K562 (cell line): ENCODE measurements around the gene ASPG. TPM values are rescaled to one million over a fixed set of nuclear protein-coding genes. Genes with fewer than 3 reads are reported as not detected.

Source experiments
- BRD4 ChIP-seq: fragments of 200-600 bp; sonication (generic); IDR thresholded peaks from 2 replicates; pipeline ENCODE4 v1.6.1; 2017; ENCODE audit warnings: inconsistent platforms
- CTBP1 ChIP-seq: fragments of 450-650 bp; IDR thresholded peaks from 2 replicates; pipeline ENCODE4 v1.6.1; 2016; ENCODE audit warnings: borderline replicate concordance
- CTCFL ChIP-seq: IDR thresholded peaks from 2 replicates; pipeline ENCODE4 v1.6.1; 2011; ENCODE audit warnings: borderline replicate concordance, low read depth, mild to moderate bottlenecking, moderate library complexity, low read length; ENCODE audit not compliant: insufficient read depth, poor library complexity, severe bottlenecking
- DDX20 ChIP-seq: fragments of 450-650 bp; IDR thresholded peaks from 2 replicates; pipeline ENCODE4 v1.6.1; 2016; ENCODE audit warnings: missing genetic modification characterization, low read depth, mild to moderate bottlenecking, missing compliant biosample characterization, moderate library complexity
- FOXP1 ChIP-seq: sonication (generic); formaldehyde crosslinking; IDR thresholded peaks from 2 replicates; pipeline ENCODE4 v1.8.0; 2022; ENCODE audit warnings: mild to moderate bottlenecking, missing genetic modification reagents
- NCOR1 ChIP-seq: fragments of 450-650 bp; IDR thresholded peaks from 2 replicates; pipeline ENCODE4 v1.6.1; 2016; ENCODE audit warnings: mild to moderate bottlenecking, moderate library complexity
- NRF1 ChIP-seq, 2 experiments: fragments of 450-650 bp; IDR thresholded peaks in 1 of 2; conservative IDR thresholded peaks in 1 of 2; 2 replicates each; pipeline ENCODE4 v1.6.1; 2014; ENCODE audit warnings: mild to moderate bottlenecking in 2 of 2
- REST ChIP-seq, 2 experiments: fragments of 450-650 bp; formaldehyde crosslinking in 1 of 2; IDR thresholded peaks; 2 replicates each; pipeline versions ENCODE4 v1.4.0 to v1.6.1; 2014 to 2020; ENCODE audit warnings: mild to moderate bottlenecking in 2 of 2, borderline replicate concordance in 1 of 2, low read depth in 1 of 2
- SMC3 ChIP-seq: conservative IDR thresholded peaks from 2 replicates; pipeline ENCODE4 v1.6.1; 2011; ENCODE audit warnings: low read depth, low read length, improper control_type of control experiment; ENCODE audit not compliant: insufficient read depth
- STAG1 ChIP-seq: sonication (generic); formaldehyde crosslinking; IDR thresholded peaks from 2 replicates; pipeline ENCODE4 v1.5.0; 2020; ENCODE audit warnings: missing genetic modification reagents, borderline replicate concordance
- THRA ChIP-seq: fragments of 450-650 bp; IDR thresholded peaks from 2 replicates; pipeline ENCODE4 v1.6.1; 2017; ENCODE audit warnings: mild to moderate bottlenecking, moderate library complexity
- ZBTB7A ChIP-seq: IDR thresholded peaks from 2 replicates; pipeline ENCODE4 v1.6.1; 2011; ENCODE audit warnings: low read depth, mild to moderate bottlenecking, low read length, moderate library complexity, borderline replicate concordance; ENCODE audit not compliant: control insufficient read depth
- ZNF282 ChIP-seq: sonication (generic); formaldehyde crosslinking; IDR thresholded peaks from 2 replicates; pipeline ENCODE4 v1.8.1; 2023; ENCODE audit warnings: missing genetic modification reagents
- ZNF584 ChIP-seq: fragments of 200-800 bp; sonication (Bioruptor generic); IDR thresholded peaks from 2 replicates; pipeline ENCODE4 v1.6.1; 2016; ENCODE audit warnings: low read depth, mild to moderate bottlenecking, missing genetic modification characterization, missing compliant biosample characterization
- ZNF76 ChIP-seq: fragments of 250-450 bp; sonication (Bioruptor Pico); IDR thresholded peaks from 2 replicates; pipeline ENCODE4 v1.4.0; 2020; ENCODE audit warnings: mild to moderate bottlenecking, moderate library complexity, borderline replicate concordance
- ZNF77 ChIP-seq: fragments of 250-450 bp; sonication (Bioruptor Pico); IDR thresholded peaks from 2 replicates; pipeline ENCODE4 v1.5.0; 2020
- polyA plus RNA-seq, 8 experiments: library from polyadenylated mRNA; depleted of rRNA in 4 of 8; stranded (reverse) in 5 of 8; unstranded in 3 of 8; fragments of >200 nt; fragmentation: Nextera tagmentation in 2 of 8; fragmentation: Illumina TruSeq in 1 of 8; extraction: Ambion mirVana in 2 of 8; extraction: Trizol in 1 of 8; gene quantifications; 2 replicates each; pipeline versions ENCODE4 v1.2.1 to v1.2.3, GENCODE V29; 2011 to 2014; ENCODE audit warnings: inconsistent platforms in 1 of 8, missing spikeins in 1 of 8
- total RNA-seq, 7 experiments: library from RNA; depleted of rRNA in 6 of 7; stranded (reverse); fragments of >200 nt in 6 of 7; fragmentation: Illumina TruSeq in 2 of 7; extraction: Trizol in 2 of 7; gene quantifications; 2 replicates each; pipeline versions ENCODE4 v1.2.1 to v1.2.3, GENCODE V29; 2011 to 2021; ENCODE audit warnings: low replicate concordance in 1 of 7

Gene ASPG
- total and polyA plus RNA-seq, 9 of the 15 experiments (the other 6 are each of a cell fraction or from before 2014, with no cell fraction given): 0.18 TPM; not detected in 8

GRCh38 chr14:104094709-104095425, 9.4 kb downstream of the ASPG start (continued):
- TF ChIP-seq ZBTB7A: no peak
- peak; percentile 39 for TF ChIP-seq CTCFL
- TF ChIP-seq STAG1 (CRISPR knock-in tag): no peak
- no peak for TF ChIP-seq CTBP1
- TF ChIP-seq ZNF77: no peak
- TF ChIP-seq THRA: no peak
- no peak for TF ChIP-seq NRF1 (conservative IDR thresholded peaks at IDR 0.05 in 1 of 2, IDR thresholded peaks at IDR 0.05 in 1 of 2)
- no peak for TF ChIP-seq ZNF76 (CRISPR knock-in tag)
- no peak for TF ChIP-seq ZNF584 (CRISPR knock-in tag)
- TF ChIP-seq BRD4: no peak
- no peak for TF ChIP-seq FOXP1
- peak; percentile 68 for TF ChIP-seq SMC3
- TF ChIP-seq NCOR1: no peak
- TF ChIP-seq ZNF282 (CRISPR knock-in tag): no peak
- no peak for TF ChIP-seq DDX20 (tag)
- peak; percentile 47; the same call in 1 of the 2 replicates for TF ChIP-seq REST (IDR thresholded peaks at IDR 0.05; ENCODE audit: borderline replicate concordance)
- no peak for TF ChIP-seq REST (CRISPR knock-in tag; IDR thresholded peaks at IDR 0.05; ENCODE audit: low read depth)
